NCI-H510A (cell line): Measurements from ENCODE around the gene KRT86.
A peak's percentile ranks its signal among the peaks of the same experiment; 100 is the strongest.

ENCODE experiments used
- DNase-seq: peaks from one replicate; lab custom pipeline; 2025; lab: John Stamatoyannopoulos, UW

Gene KRT86

DNA sequence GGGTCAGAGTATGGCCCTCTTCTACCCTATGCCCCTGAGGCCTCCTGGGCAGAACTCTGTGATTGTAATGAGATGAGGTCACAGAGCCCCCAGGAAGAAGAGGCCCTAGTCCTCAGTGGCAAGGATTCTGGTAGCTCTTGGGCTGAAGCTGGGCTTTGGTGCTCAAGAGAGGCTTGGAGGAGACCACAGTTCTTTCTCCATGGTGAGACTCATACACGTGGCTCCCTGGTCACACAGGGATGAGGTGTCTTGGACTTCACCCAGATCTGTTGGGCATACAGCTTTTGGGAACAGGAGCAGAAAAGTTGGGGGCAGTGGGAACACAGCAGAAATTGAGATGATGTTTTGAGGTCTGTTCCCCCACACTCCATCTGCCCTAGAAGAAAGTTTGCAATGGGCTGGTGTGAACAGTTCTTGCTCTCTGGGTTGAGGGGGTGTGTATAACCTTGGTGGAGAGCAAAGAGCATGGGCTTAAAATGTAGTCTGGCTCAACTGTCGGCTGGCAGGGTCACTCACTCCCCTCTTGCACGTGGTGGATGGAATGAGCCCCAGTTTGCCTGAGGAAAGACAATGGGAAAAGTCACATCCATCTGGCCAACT is at the start of gene KRT86:
Gene KRT86 (plus strand): TSS at position 125 of the 600 bp plus-strand sequence. CDS start 27,272 bp downstream, outside the sequence.
- DNase-seq: no peak

DNA sequence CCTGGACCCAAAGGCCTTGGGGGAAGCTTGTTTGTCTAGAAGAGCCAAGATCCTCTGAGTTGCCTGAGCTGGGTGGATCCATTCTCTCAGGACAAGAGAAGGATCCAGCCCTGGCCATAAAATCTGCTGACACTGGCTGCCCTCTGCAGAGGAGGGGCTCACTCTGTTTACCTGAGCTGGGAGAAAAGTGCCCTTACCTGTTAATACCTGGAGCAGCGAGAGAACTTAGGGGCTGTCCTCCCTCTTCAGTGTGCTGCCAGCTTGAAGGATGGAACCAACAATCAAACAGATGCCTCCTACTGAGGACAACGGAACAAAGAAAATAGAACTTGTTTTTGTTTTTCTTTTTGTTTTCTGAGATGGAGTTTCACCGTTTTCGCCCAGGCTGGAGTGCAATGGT is 48.7 kb upstream of the KRT86 start:
- peak; percentile 59 for DNase-seq

DNA sequence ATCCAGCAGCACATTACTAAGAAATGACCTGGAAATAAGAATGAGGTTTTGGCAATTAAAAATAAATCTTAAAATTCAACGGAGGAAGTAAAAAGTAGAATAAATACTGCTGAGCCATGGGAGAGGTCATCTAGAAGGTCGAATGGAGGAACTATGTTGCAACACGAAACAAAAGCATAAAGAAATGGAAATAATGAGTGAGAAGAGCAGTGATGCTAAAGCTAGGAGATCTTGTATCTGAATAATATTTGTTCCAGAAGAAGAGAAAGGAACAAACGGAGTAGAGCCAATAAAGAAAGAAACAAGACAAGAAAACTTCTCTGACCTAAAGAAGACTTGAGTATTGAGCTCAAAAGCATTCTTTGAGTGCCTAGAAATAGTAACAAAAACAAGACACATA is 48.0 kb upstream of the KRT86 start:
- DNase-seq: no peak

DNA sequence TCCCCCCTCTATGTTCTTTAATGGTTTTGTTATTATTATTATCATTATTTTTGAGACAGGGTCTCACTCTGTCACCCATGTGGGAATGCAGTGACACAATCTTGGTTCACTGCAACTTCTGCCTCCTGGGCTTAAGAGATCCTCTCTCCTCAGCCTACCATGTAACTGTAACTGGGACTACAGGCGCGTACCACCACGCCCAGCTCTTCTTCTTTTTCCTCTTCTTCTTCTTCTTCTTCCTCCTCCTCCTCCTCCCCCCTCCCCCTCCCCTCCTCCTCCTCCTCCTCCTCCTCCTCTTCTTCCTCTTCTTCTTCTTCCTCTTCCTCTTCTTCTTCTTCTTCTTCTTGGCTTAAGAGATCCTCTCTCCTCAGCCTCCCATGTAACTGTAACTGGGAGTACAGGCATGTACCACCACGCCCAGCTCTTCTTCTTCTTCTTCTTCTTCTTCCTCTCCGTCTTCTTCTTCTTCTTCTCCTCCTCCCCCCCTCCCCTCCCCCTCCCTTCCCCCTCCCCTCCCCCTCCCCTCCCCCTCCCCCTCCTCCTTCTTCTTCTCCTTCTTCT is 46.8 kb upstream of the KRT86 start:
- no peak for DNase-seq

DNA sequence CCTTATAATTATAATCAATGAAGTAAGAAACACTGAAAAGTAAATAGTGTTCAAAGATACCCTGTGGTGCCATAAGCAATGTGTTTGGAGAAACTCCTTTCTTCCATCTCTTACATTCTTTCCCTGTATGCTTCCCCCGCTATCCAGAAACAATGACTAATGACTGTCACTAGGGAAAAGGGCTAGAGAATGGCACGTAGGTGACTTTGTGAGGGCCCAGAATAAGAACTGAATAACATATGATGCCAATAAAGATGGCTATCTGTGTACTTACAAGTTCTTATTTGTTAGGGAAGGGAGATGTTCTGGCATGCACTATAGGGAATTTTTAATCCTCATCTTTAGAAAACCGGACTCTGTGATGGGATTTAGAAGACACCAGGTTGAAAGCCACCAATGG is 46.1 kb upstream of the KRT86 start:
- DNase-seq: no peak

DNA sequence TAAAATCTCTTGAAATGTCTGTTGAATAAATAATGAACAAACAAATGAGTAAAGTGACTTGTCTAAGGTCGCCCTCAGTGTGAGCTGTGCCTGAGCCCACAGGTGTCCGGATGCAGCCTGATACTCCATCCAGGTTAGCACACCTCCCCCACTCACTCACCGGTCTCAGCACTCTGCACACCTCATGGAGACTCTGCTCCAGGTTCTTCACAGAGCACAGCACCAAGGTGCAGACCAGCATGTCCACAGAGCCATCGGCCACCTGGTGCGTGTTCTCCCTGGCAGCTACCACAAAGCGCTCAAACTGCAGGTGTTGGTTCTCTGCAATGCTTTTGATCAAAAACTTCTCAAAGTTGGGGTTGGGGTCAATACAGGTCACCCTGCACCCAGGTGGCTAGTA is 45.5 kb upstream of the KRT86 start:
- no peak for DNase-seq

DNA sequence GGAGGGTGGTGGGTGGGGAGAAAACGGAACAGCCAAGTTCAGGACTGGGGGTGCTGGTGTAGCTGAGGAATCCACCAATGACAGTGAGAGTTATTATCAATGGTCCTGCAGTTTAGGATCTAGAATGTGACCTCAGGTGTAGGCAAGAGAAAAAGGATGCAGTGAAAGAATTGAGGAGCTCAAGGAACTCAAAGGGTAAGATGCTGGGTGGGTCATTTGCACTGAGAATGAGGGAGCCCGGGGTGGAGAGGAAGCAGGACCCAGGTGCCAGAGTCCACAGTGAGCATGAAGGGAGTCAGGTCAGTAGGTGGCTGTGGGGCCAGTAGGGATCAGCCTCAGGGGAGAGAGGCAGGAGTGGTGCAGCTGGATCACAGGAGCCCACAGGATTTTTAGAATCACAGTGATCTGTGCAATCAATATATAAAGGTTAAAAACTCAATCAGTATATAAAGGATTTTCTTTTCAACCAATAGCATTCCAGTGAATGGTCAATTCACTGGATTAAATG is 44.6 kb upstream of the KRT86 start:
- no peak for DNase-seq

DNA sequence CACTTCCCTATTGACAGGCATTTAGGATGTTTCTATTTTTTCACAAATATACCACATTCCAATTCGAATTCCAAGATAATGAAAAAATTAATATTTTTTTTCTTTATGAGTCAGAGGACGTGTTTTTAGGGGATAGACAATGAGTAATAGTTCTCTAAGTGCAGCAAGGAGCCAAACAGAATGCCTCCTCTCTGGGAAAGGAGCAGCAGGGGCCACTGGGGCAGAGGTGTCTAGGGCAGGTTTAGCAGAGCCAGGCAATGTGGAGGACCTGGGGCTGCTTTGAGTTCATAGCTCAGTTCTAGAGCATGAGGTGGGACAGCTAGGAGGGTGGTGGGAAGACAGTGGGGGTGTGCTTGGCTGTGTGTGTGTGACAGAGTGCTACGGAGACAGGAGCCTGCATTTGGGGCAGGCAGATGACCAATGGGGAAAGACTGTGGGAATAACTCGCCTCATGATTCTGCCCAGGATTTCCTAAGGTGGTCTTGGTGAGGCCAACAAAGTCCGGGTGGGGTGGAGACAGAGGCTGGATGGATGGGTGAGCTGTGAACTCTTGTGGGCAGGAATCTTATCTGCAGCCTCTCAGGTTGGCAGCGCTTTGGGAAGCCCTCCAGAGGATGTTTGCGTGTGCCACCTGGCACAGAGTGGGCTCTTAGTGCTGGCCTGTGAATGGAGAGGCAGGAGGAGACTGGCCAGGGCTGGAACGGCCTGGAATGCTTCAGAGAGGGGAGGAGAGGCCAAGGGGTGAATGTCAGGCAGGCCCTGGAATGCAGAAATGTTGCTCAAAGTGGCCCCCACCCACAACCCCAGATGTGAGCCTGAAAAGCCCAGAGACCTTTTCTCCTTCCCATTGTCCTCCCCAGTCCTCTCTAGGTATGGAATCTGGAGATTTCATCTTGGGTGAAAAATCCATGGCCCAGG is 43.8 kb upstream of the KRT86 start:
- DNase-seq: no peak

DNA sequence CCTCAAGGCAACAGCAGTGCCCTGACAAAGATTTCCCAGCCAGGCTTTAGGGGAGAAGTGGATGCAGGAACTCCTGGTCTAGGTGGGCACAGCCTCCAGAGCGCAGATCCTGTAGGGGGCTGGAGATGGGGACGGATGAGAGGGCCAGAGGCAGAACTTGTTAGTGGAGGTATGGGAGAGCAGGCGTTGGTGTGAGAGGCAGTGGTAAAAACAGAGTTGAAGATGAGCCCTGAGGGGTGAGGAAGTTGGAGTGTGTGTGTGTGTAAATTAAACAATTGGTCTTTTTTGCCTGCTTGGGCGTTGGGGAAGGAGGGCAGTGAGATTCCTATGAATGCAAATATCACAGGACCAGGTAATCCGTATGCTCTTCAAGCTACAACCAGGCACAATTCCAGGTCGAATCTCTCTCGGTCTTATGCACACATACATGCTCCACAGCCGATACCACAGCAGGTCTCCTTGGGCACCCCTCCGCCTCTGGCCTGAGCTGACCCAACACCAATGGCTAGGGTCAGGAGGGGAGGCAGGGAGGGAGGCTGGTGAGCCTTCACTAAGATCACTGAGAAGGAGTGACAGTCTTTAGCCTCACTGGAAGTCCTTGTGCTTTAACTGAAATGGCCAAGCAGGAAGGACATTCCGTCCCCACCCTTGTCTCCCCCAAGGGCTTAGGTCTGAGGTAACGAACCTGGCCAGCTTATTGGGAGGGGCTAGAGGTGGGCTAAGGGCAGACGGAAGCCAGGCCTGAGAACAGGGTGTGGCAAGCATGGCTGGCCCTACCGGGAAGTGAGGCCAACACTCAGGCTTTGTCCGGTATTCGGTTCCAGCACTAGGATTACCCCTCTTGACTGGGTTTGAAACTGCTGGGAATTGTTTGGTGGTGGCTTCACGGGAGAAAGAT is 42.9 kb upstream of the KRT86 start:
- no peak for DNase-seq

DNA sequence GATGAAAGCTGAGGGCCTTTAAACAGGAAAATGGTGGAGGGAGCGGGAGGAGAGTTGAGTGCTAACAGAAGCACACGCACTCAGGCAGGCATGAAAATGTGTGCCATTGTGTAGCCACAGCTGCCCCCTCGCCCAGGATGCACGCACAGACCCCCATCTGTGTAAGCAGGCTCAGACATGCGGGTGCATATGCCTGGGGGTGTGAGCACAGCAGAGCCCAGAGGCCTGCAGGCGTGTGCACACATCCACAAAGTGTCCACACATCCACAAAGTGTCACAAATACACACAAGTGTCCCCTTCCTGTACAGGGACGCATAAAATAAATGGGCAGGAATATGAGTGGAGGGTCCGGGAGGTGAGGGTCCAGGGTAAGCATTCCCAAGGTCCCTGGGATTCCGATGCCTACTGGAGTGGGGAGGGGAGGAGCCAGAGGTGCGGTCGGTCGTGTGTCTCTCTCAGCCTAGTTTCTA is 42.2 kb upstream of the KRT86 start:
- DNase-seq: no peak

DNA sequence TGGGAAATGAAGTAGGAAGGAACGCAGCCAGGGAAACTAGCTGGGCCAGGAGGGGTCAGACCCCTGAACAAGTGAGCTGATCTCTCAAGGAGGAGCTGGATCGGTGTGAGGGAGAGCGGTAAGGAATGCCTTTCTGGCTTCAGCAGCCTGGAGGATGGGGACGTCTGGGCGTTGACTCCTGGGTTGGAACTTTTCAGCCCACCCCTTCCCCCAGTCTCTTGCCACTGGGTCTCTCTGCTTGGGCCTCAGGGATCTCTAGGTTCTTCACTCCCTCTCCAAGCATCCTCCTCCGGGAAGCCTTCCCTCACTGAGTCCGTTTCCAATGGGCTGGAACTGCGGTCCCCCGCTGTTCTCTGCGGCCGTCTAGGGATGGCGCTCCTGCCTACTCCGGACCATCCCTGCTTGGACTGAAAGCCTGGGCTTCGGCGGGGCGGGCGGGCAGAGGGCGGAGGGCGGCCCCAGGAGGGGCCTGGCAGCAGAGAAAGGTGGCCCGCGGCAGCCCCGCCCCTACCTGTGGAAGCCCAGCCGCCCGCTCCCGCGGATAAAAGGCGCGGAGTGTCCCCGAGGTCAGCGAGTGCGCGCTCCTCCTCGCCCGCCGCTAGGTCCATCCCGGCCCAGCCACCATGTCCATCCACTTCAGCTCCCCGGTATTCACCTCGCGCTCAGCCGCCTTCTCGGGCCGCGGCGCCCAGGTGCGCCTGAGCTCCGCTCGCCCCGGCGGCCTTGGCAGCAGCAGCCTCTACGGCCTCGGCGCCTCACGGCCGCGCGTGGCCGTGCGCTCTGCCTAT is 41.6 kb upstream of the KRT86 start, which contains the start of gene KRT7:
Gene KRT7 (plus strand): TSS at position 570 of the 788 bp plus-strand sequence. CDS start 54 bp downstream, at position 624.
- DNase-seq: peak; percentile 60

DNA sequence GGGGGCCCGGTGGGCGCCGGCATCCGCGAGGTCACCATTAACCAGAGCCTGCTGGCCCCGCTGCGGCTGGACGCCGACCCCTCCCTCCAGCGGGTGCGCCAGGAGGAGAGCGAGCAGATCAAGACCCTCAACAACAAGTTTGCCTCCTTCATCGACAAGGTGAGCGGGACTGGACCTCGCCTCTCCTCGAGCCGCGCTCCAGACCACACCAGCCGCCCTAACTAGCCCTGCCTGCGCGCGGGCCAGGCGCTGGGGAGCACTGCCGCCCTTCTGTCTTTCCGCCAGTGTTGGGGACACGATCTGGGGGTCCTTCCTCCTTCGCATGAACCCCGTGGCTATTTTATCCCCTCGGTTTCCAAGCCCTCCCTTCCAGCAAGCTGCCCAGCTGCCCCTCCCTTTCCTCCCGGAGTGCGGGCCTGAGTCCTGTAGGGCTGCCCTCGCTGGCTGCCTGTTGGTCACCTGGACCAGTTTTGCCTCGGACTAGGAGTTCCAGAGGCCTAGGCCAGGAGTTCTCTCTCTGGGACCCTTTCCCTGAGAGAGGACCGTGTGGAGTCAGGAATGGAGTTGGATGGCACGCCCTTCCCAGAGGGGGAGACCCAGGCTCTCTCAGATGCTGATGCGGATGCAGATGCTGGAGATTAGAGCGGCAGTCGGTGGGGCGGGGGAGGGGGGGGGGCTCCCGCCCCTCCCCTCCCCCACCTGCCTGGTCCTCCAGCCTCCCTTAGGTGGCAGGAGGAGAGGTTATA is 40.8 kb upstream of the KRT86 start:
- DNase-seq: no peak

DNA sequence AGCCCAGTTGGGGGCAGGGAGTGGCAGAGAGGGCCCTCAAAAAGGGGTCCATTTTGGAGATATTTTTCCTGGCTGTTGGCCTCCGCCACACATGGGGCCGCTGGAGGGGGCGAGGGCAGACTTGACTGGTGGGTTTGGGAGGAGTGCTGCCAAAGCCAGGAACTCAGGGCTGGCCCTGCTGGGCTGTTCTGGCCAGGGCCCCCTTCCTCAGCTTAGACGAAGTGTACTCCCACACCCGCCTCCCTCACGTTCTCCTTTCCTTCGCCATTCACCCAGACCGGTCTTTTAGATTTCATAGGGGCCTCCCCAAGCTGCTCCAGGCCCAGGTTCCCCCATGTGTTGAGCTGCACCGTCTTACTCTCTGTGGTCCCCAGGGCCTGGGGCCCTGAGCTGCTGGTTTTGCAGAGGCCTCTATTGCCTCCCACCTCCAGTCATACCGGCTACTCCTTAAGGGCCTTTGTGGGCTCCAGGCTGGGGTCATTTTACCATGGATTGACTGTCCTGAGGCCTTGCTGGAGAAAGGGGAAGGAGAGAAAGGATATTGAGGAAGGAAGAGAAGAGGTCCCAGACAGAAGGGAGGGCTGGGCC is 40.1 kb upstream of the KRT86 start:
- no peak for DNase-seq

DNA sequence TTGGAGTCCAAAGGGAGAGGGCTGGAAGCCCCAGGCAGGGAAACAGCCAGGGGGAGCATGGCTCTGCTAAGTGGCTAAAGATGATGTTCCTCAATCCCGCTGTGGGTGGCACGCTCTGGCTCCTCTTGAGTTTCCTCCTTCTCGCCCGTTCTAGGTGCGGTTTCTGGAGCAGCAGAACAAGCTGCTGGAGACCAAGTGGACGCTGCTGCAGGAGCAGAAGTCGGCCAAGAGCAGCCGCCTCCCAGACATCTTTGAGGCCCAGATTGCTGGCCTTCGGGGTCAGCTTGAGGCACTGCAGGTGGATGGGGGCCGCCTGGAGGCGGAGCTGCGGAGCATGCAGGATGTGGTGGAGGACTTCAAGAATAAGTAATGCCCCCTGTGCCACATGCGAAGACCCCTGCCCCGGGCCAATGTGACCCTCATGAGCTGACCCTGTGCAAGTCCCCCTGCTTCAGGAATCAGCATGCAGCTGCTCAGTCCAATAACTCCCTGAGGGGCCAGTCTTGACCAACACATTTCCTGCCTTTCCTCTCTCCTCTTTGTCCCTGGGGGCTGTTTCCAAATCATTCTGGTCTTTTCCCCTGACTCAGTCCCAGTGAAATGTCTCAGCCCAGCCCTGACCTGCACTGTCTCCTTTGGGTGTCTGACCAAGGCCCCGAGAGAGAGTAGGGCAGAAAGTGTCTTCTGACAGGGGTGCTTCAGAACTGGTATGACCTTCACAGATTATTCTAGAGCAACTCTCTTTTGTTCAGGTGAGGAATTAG is 39.3 kb upstream of the KRT86 start:
- DNase-seq: no peak

DNA sequence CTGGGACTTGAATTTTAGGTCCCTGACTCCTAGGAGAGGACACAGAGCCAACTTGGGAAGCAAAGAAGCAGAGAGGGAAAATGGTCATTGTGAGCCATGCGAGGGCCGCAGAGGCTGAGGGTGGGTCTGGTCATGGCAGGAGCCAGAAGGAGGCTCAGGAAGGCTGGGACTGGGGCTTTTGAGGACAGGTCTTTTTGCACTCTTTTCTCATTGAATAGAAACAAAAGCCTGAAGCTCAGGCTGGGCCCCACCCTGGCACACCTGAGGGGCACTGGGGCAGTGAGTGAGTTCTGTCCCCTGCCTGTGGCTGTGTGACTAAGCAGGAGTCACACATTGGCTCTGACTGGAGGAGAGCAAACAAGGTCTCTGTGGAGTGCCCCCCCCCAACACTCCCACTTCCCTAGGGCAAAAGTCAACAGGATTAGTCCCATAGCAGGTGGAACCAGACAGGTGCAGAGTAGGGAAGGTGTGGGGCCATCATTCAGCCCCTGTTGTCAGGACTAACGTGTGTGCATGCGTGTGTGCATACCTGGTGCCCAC is 38.6 kb upstream of the KRT86 start:
- DNase-seq: peak; percentile 88

DNA sequence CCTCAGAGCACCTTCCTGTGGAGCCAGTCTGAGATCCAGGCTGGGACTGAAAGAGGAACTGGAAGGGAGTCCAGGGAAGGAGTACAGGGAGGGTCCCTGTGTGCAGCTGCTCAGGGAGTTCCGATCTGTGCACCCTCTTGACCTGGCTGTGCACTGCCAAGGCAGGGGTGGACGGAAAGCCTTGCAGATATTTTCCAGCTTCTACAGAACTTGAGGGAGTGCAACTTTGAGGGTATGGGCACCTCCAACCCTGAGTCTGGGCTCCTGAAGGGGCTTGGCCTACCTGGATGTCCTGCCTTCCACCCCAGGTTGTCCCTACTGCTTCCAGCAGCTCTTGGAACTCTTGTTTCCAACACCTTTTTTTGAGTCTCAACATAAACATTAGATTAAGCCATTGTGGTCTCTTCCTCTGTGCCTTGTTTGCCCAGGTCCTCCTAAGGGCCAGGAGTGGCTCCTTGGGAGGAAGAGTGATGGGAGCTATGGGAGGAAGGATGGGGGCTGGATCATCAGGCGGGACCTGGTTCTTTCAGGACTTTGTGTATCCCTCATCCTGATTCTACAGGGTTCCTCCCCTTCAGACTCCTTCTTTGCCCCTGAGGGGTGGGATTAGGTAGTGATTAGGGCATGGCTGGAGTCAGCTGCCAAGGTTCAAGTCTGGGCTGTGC is 37.9 kb upstream of the KRT86 start:
- no peak for DNase-seq

DNA sequence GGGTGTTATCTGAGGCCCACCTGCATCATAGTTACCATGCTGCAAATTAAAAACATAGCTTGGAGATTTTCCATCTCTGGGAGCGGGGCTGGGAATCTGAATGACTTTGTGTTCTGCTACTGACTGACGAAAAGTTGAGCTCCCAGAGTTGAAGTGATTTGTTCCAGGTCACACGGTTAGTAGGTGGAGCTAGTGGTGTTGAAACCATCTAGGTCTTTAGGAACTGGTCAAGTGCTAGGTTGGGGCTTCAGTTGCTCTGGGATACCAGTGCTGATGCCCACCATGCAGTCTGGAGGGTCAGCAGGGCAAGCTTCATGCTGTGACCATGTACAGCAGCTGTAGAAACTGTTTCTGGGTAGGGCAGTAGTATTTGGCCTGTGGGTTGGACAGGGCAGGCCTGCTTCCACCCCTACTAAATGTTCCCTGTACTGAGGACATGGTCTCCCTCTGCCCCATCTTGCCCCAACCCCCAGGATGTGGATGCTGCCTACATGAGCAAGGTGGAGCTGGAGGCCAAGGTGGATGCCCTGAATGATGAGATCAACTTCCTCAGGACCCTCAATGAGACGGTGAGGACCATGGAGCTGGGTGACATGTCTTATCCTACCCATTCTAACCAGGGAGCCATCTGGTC is 36.1 kb upstream of the KRT86 start:
- no peak for DNase-seq
